Right cardiac atrium (tissue), 5 donors: ENCODE data around the gene MAP2K6. TPM values are rescaled to one million over a fixed set of nuclear protein-coding genes. Genes with fewer than 3 reads are reported as not detected.

ENCODE experiments used
- ATAC-seq, 2 donors: fragments of 200-7000 bp; cut with Tn5 transposase; one replicate each; pipeline versions ENCODE4 v1.8.0 to v1.9.1; 2020; ENCODE audit warnings: moderate library complexity in 2 of 2, mild to moderate bottlenecking in 1 of 2
- DNase-seq, 3 donors: peaks; one replicate each; pipeline ENCODE4 v3.0.0-alpha.2; 2020
- H3K27ac ChIP-seq: one replicate; pipeline ENCODE4 v1.5.1; 2013; ENCODE audit warnings: mild to moderate bottlenecking, low read length, control low read depth, moderate library complexity
- H3K27me3 ChIP-seq: one replicate; pipeline ENCODE4 v1.6.1; 2013; ENCODE audit not compliant: control insufficient read depth, insufficient read depth
- H3K4me1 ChIP-seq: one replicate; pipeline ENCODE4 v1.6.1; 2013; ENCODE audit warnings: low read length; ENCODE audit not compliant: control insufficient read depth, insufficient read depth
- H3K4me3 ChIP-seq: one replicate; pipeline ENCODE4 v1.5.1; 2013; ENCODE audit warnings: low read length, control low read depth
- H3K9me3 ChIP-seq: one replicate; pipeline ENCODE4 v1.6.1; 2013; ENCODE audit warnings: low read length; ENCODE audit not compliant: control insufficient read depth
- WGBS: extraction: QIAGEN DNeasy Blood & Tissue Kit; methylation state at CpG from one replicate; pipeline ENCODE4 v1.1.7; 2013; 5-methylcytosine and 5-hydroxymethylcytosine counted together
- intact Hi-C, 4 donors: fragments of 100-400 bp; cut with DNase I; formaldehyde crosslinking; loops; one replicate each; pipeline versions ENCODE4 v1.11.0 to v1.14.0; 2022 to 2023
- polyA plus RNA-seq: library from polyadenylated mRNA; stranded (reverse); fragments of 200-250 nt; gene quantifications from one replicate; pipeline ENCODE4 v1.2.3, GENCODE V29; 2013
- total RNA-seq, 4 donors: library from RNA; stranded (reverse); fragmentation: NEBNext Ultra II Directional; extraction: Animal tissue kit (Norgen Biotek cat#: 25700); gene quantifications; one replicate each; pipeline ENCODE4 v1.2.1, GENCODE V29; 2021
- donor health status: healthy with polysubstance abuse.
- donor health status: DM: no; HTN: yes; CAD: no.
- donor health status: DM: no; HTN: no; CAD: no.
- donor health status: DM: no; HTN: yes; CAD: no; lungs with severe emphysema.
- donor health status: DM: yes; HTN: yes; CAD: no.

MAP2K6 gene
- total and polyA plus RNA-seq, 5 donors = 0.72 to 4.1 (median 2.5) TPM

- intact Hi-C loops = no loop called here
- 86% methylated on average over 2 of the region's 2 CpGs for WGBS
- no peaks in the 10 kb centered on the region for H3K4me1 ChIP-seq
- no peaks in the 10 kb centered on the region for H3K27me3 ChIP-seq
- ATAC-seq (no peak), DNase-seq (no peak)
- H3K27ac ChIP-seq = no peak overlapping the region
- no peak overlapping the region for H3K4me3 ChIP-seq
- no peaks in the 10 kb centered on the region for H3K9me3 ChIP-seq
Observed at GRCh38 chr17:69538795-69539194, 124.3 kb downstream of the MAP2K6 start.

DNA sequence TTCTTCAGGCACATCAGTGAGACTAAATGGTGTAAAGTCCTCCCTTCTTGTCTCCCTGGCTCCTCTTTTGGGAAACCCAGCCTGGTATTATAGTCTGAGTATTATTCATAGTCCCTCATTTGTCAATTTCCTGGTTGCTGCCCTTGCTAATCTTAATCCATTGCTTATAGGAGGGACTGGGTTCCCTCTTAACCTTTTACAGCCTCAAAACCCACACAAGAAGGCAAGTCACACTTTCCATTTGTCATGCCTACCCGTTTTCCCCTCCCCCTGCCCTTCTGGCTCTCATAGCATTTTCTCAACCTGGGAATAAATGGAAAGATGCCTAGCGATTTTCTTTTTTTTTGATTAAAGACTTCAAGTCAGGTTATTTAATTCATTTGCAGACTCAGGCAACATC lies 124.8 kb downstream of the MAP2K6 start:
- no peaks in the 10 kb centered on the region for H3K27me3 ChIP-seq
- WGBS = 91% methylated on average over 2 of the region's 2 CpGs
- ATAC-seq (no peak), DNase-seq (no peak)
- intact Hi-C loops = no loop called here
- H3K4me3 ChIP-seq = no peak overlapping the region
- no peaks in the 10 kb centered on the region for H3K4me1 ChIP-seq
- no peak overlapping the region for H3K27ac ChIP-seq
- no peaks in the 10 kb centered on the region for H3K9me3 ChIP-seq

GRCh38 chr17:69539781-69540319 lies 125.4 kb downstream of the MAP2K6 start:
- Histone ChIP-seq H3K9me3 (no peaks in the 10 kb centered on the region), H3K4me1 (no peaks in the 10 kb centered on the region), H3K27me3 (no peaks in the 10 kb centered on the region), H3K27ac (no peak overlapping the region), H3K4me3 (no peak overlapping the region)
- 79% methylated on average over 4 of the region's 4 CpGs for WGBS
- ATAC-seq (peak in 1 of 2 donors; percentile 28), DNase-seq (no peak)
- intact Hi-C loops = no loop called here

DNA sequence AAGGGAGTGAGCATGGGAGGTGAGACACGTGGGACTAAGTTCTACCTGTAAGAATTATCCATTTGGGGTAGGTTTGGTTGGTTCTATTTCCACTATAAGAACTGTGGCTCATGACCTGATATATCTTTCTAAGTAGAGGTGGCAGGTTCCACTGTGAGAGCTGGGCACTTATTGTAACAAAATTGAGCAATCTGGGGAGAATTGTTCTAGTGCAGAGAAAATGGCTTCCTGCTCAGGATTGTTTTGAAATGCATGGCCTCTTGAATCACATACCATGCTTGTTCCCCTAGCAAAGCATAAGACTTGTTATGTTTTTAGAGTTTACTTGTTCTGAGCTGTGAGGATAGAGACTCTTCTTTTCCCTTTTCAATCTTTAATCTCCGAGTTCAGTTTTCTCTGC lies 125.9 kb downstream of the MAP2K6 start:
- Histone ChIP-seq H3K27ac (no peak overlapping the region), H3K4me3 (no peak overlapping the region), H3K27me3 (no peaks in the 10 kb centered on the region), H3K4me1 (no peaks in the 10 kb centered on the region), H3K9me3 (no peaks in the 10 kb centered on the region)
- DNase-seq (no peak), ATAC-seq (no peak)
- intact Hi-C loops = no loop called here
- WGBS = 94% methylated on average over 2 of the region's 2 CpGs

GRCh38 chr17:69547230-69547629 lies 132.7 kb downstream of the MAP2K6 start:
- H3K27ac ChIP-seq = no peak overlapping the region
- no peaks in the 10 kb centered on the region for H3K27me3 ChIP-seq
- WGBS = 95% methylated on average over 3 of the region's 3 CpGs
- H3K9me3 ChIP-seq = no peaks in the 10 kb centered on the region
- ATAC-seq (no peak), DNase-seq (no peak)
- H3K4me3 ChIP-seq = no peak overlapping the region
- H3K4me1 ChIP-seq = no peaks in the 10 kb centered on the region
- intact Hi-C loops = no loop called here

- H3K9me3 ChIP-seq = no peaks in the 10 kb centered on the region
- no peaks in the 10 kb centered on the region for H3K27me3 ChIP-seq
- no peak for DNase-seq
- 94% methylated on average over 3 of the region's 3 CpGs for WGBS
- no peaks in the 10 kb centered on the region for H3K4me1 ChIP-seq
- H3K27ac ChIP-seq = no peak overlapping the region
- intact Hi-C loops = no loop called here
- H3K4me3 ChIP-seq = no peak overlapping the region
- no peak for ATAC-seq
Observed at GRCh38 chr17:69547947-69548346, 133.4 kb downstream of the MAP2K6 start.

DNA sequence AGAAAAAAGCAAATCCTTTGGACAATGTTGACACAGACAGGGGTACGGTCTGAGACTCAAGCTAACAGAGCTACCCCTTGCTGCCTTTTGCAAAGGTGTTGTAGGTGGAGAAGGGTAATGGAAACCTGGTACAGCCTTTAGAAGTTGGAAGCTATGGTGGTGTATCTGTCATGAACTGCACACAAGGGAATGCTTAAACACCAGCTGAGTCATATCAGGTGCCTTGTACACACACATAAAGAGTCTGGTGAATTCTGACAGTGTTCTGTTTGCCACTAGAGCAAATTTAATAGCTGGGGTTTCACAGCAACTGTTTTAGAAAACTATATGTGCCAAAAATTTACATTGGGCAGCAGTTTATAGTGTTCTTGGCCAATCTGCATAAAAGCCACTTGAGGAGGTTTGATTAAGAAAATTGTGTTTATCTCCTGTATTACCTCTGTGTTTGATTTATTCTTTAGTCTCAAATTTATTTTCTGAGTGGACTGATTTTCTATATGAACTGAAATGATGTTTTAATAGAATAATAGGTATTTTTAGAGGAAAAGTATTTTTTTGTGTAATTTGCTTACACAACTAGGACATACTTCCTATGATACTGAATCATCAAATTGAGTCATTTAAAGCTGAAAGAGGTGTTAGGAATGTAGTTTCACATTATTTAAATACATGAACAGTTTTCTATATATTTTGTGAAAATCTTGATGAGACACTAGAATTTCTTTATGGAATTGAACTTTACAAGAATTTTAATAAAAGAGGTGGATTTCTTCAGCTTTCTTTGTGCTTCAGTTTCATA lies 136.9 kb downstream of the MAP2K6 start:
- Histone ChIP-seq H3K4me3 (no peak overlapping the region), H3K27me3 (no peaks in the 10 kb centered on the region), H3K9me3 (no peaks in the 10 kb centered on the region), H3K27ac (no peak overlapping the region), H3K4me1 (no peaks in the 10 kb centered on the region)
- intact Hi-C loops = no loop called here
- DNase-seq (no peak), ATAC-seq (no peak)
- WGBS = 97% methylated on average over 1 of the region's 1 CpG

- no peak overlapping the region for H3K4me3 ChIP-seq
- no peaks in the 10 kb centered on the region for H3K9me3 ChIP-seq
- H3K27me3 ChIP-seq = no peaks in the 10 kb centered on the region
- H3K27ac ChIP-seq = no peak overlapping the region
- no peak for DNase-seq
- 87% methylated on average over 5 of the region's 5 CpGs for WGBS
- intact Hi-C loops = no loop called here
- ATAC-seq = no peak
- H3K4me1 ChIP-seq = no peaks in the 10 kb centered on the region
Observed at GRCh38 chr17:69552986-69553667, 138.6 kb downstream of the MAP2K6 start.

- ATAC-seq (no peak), DNase-seq (no peak)
- no peaks in the 10 kb centered on the region for H3K4me1 ChIP-seq
- intact Hi-C loops = no loop called here
- no peaks in the 10 kb centered on the region for H3K27me3 ChIP-seq
- H3K9me3 ChIP-seq = no peaks in the 10 kb centered on the region
- no peak overlapping the region for H3K4me3 ChIP-seq
- WGBS = 71% methylated on average over 2 of the region's 2 CpGs
- no peak overlapping the region for H3K27ac ChIP-seq
Observed at GRCh38 chr17:69555056-69555455, 140.6 kb downstream of the MAP2K6 start.

DNA sequence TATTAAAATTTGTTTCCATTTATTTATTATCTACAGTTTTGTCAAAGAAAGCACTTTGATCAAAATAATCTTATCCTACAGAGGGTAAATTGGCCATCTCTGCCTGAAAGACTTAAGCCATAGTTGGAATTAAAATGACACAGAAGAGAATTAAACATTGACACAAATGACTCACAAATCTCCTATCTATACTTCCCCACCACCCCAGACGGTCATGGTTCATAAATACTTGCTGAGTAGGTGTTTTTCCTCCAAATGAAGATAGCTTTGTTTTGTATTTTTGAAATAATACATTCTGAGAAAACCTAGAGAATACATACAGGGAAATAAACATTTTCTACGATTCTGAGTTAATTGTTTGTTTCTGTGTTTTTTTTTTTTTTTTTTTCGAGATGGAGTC lies 142.8 kb downstream of the MAP2K6 start:
- no peak for ATAC-seq
- intact Hi-C loops = no loop called here

DNA sequence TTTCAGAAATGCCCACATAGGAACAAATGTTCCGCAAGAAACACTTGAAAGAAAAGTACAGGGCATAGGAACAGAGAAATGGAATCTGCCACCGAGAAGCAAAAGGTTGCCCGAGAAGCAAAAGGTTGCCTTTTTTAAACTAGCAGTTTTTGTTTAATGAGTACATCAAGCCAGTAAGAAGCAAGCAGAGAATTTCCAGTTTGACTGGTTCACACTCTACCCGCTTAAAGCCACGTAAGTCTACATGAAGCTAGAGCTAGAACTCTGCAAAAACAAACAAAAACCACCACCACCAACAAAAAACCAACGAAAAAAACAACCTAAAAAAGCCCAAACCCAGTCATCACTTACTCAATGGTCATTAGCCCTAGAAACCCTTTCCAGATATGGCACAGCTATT lies 144.3 kb downstream of the MAP2K6 start:
- H3K9me3 ChIP-seq = no peaks in the 10 kb centered on the region
- no peak overlapping the region for H3K4me3 ChIP-seq
- H3K27ac ChIP-seq = no peak overlapping the region
- no peak for DNase-seq
- H3K4me1 ChIP-seq = peaks cover 1% of the 10 kb centered on the region
- 91% methylated on average over 6 of the region's 6 CpGs for WGBS
- intact Hi-C loops = no loop called here
- H3K27me3 ChIP-seq = no peaks in the 10 kb centered on the region
- no peak for ATAC-seq

More for the DNA sequence above, 142.8 kb downstream of the MAP2K6 start:
- WGBS = 76% methylated on average over 3 of the region's 3 CpGs
- DNase-seq = no peak
- Histone ChIP-seq H3K27ac (no peak overlapping the region), H3K4me1 (peaks cover 1% of the 10 kb centered on the region), H3K4me3 (no peak overlapping the region), H3K9me3 (no peaks in the 10 kb centered on the region), H3K27me3 (no peaks in the 10 kb centered on the region)
